Cardiac fibroblast (primary cell): ENCODE measurements around the gene PYDC1.

ENCODE experiments used
- DNase-seq, 2 donors: peaks; one replicate each; pipeline versions ENCODE4 v3.0.0 to v3.0.0-alpha.2; 2010; ENCODE audit warnings: low read depth in 2 of 2
- H3K4me3 ChIP-seq, 2 donors: replicated peaks in 1 of 2; 1 replicate in 1 of 2; 2 replicates in 1 of 2; pipeline ENCODE4 v1.5.1; 2011; ENCODE audit warnings: low read depth in 2 of 2, low read length in 2 of 2, mild to moderate bottlenecking in 2 of 2, moderate library complexity in 1 of 2
- CTCF ChIP-seq: IDR thresholded peaks from one replicate; pipeline ENCODE4 v1.5.1; 2011; ENCODE audit warnings: low read depth, mild to moderate bottlenecking, low read length, inconsistent platforms

The PYDC1 gene

GRCh38 chr16:31167315-31167714, 49.6 kb downstream of the PYDC1 start:
- TF ChIP-seq CTCF = no peak
- H3K4me3 ChIP-seq = no peak overlapping the region
- no peak for DNase-seq
